SK-N-SH (cell line): ENCODE data around the gene RCAN3. TPM values are rescaled to one million over a fixed set of nuclear protein-coding genes. Genes with fewer than 3 reads are reported as not detected.
A peak's percentile ranks its signal among the peaks of the same experiment; 100 is the strongest.

ENCODE experiments used
- CTCF ChIA-PET: fragments of 300-600, 350-600 bp; formaldehyde crosslinking; extraction: SDS; loops from one replicate; lab custom pipeline; 2021; lab: Yijun Ruan, JAX
- POLR2A ChIA-PET: fragments of 350-600 bp; sonication (Branson Sonifier 250); formaldehyde crosslinking; extraction: SDS; loops from one replicate; lab custom pipeline; 2020; ENCODE audit warnings: antibody characterized with exemption, inconsistent platforms; lab: Yijun Ruan, JAX
- DNase-seq: peaks from one replicate; pipeline ENCODE4 v3.0.0; 2012
- H2AFZ ChIP-seq: fragments of 200-600 bp; sonication (generic); 2 replicates; pipeline ENCODE4 v1.8.1; 2016; ENCODE audit warnings: antibody characterized with exemption, mild to moderate bottlenecking, low read depth
- H3F3A ChIP-seq: fragments of 200-600 bp; sonication (generic); replicated peaks from 2 replicates; pipeline ENCODE3; 2016; ENCODE audit warnings: antibody characterized with exemption, mild to moderate bottlenecking; ENCODE audit not compliant: insufficient read depth
- H3K27ac ChIP-seq, 2 experiments: fragments of 200-500 bp in 1 of 2; fragments of 200-600 bp in 1 of 2; sonication (Bioruptor generic) in 1 of 2; sonication (generic), shearing (Covaris generic) in 1 of 2; 2 replicates each; pipeline versions ENCODE4 v1.5.1 to v1.6.1; 2014 to 2016; ENCODE audit warnings: low read depth in 2 of 2, inconsistent platforms in 1 of 2, low read length in 1 of 2, mild to moderate bottlenecking in 1 of 2, mixed read lengths in 1 of 2
- H3K27me3 ChIP-seq: fragments of 200-600 bp; sonication (generic), shearing (Covaris generic); 2 replicates; pipeline ENCODE4 v1.6.1; 2016; ENCODE audit warnings: mixed run types; ENCODE audit not compliant: insufficient read depth
- H3K36me3 ChIP-seq, 2 experiments: fragments of 200-500 bp in 1 of 2; fragments of 200-600 bp in 1 of 2; sonication (Bioruptor generic) in 1 of 2; sonication (generic) in 1 of 2; replicated peaks in 1 of 2; 2 replicates each; pipeline versions ENCODE3 to v1.5.1; 2014 to 2016; ENCODE audit warnings: low read length in 1 of 2, mild to moderate bottlenecking in 1 of 2; ENCODE audit not compliant: insufficient read depth in 2 of 2, control insufficient read depth in 1 of 2
- H3K4me1 ChIP-seq, 2 experiments: fragments of 200-500 bp in 1 of 2; fragments of 200-600 bp in 1 of 2; sonication (Bioruptor generic) in 1 of 2; sonication (generic), shearing (Covaris generic) in 1 of 2; 2 replicates each; pipeline versions ENCODE4 v1.5.1 to v1.6.1; 2014 to 2016; ENCODE audit warnings: low read depth in 1 of 2, low read length in 1 of 2, mixed run types in 1 of 2; ENCODE audit not compliant: insufficient read depth in 2 of 2, control insufficient read depth in 1 of 2
- H3K4me2 ChIP-seq: fragments of 200-600 bp; sonication (generic), shearing (Covaris generic); 2 replicates; pipeline ENCODE4 v1.6.1; 2017; ENCODE audit warnings: mixed run types
- H3K4me3 ChIP-seq, 2 experiments: fragments of 200-500 bp in 1 of 2; fragments of 200-600 bp in 1 of 2; sonication (Bioruptor generic) in 1 of 2; sonication (generic), shearing (Covaris generic) in 1 of 2; 2 replicates each; pipeline versions ENCODE4 v1.5.1 to v1.8.1; 2014 to 2016; ENCODE audit warnings: low read depth in 2 of 2, inconsistent platforms in 1 of 2, low read length in 1 of 2, mild to moderate bottlenecking in 1 of 2, mixed read lengths in 1 of 2, moderate library complexity in 1 of 2
- H3K79me2 ChIP-seq: fragments of 200-600 bp; sonication (generic); 2 replicates; pipeline ENCODE4 v1.8.1; 2017; ENCODE audit warnings: mild to moderate bottlenecking; ENCODE audit not compliant: insufficient read depth
- H3K9ac ChIP-seq: fragments of 200-600 bp; sonication (generic); 2 replicates; pipeline ENCODE4 v1.6.1; 2017; ENCODE audit warnings: mixed run types
- H3K9me2 ChIP-seq: fragments of 200-600 bp; sonication (generic); 2 replicates; pipeline ENCODE4 v1.6.1; 2017; ENCODE audit warnings: mixed run types
- H3K9me3 ChIP-seq: fragments of 200-600 bp; sonication (generic); 2 replicates; pipeline ENCODE4 v1.6.1; 2017; ENCODE audit warnings: mixed run types, mild to moderate bottlenecking, moderate library complexity
- H4K20me1 ChIP-seq: fragments of 200-600 bp; sonication (generic); 2 replicates; pipeline ENCODE4 v1.6.1; 2017; ENCODE audit warnings: mild to moderate bottlenecking, mixed run types; ENCODE audit not compliant: insufficient read depth
- FOSL2 ChIP-seq: IDR thresholded peaks from 2 replicates; pipeline ENCODE4 v1.4.0; 2012; ENCODE audit warnings: low read depth, mild to moderate bottlenecking, moderate library complexity, borderline replicate concordance
- FOXJ3 ChIP-seq: sonication (generic); formaldehyde crosslinking; IDR thresholded peaks from 2 replicates; pipeline ENCODE4 v1.5.1; 2020; ENCODE audit warnings: mild to moderate bottlenecking, missing genetic modification reagents
- GABPA ChIP-seq: IDR thresholded peaks from 2 replicates; pipeline ENCODE4 v1.4.0; 2012; ENCODE audit warnings: low read depth, mild to moderate bottlenecking
- MEF2A ChIP-seq: IDR thresholded peaks from 2 replicates; pipeline ENCODE4 v1.4.0; 2012; ENCODE audit warnings: low read depth, borderline replicate concordance
- MXI1 ChIP-seq: IDR thresholded peaks from 2 replicates; pipeline ENCODE4 v1.6.1; 2012; ENCODE audit warnings: mild to moderate bottlenecking, low read depth, low read length, improper control_type of control experiment
- NRF1 ChIP-seq: IDR thresholded peaks from 2 replicates; pipeline ENCODE4 v1.6.1; 2012; ENCODE audit warnings: low read depth, mild to moderate bottlenecking, low read length
- RAD21 ChIP-seq: IDR thresholded peaks from 2 replicates; pipeline ENCODE4 v1.6.1; 2012; ENCODE audit warnings: mild to moderate bottlenecking, low read length
- RXRA ChIP-seq: IDR thresholded peaks from 2 replicates; pipeline ENCODE4 v1.4.0; 2012; ENCODE audit warnings: low read depth, mild to moderate bottlenecking, borderline replicate concordance
- SIN3A ChIP-seq: IDR thresholded peaks from 2 replicates; pipeline ENCODE4 v1.6.1; 2012; ENCODE audit warnings: low read depth, mild to moderate bottlenecking, low read length, moderate library complexity, borderline replicate concordance
- TCF12 ChIP-seq: IDR thresholded peaks from 2 replicates; pipeline ENCODE4 v1.4.0; 2012
- TEAD4 ChIP-seq: IDR thresholded peaks from 2 replicates; pipeline ENCODE4 v1.4.0; 2012; ENCODE audit warnings: mild to moderate bottlenecking, borderline replicate concordance; ENCODE audit not compliant: insufficient read depth
- YY1 ChIP-seq: IDR thresholded peaks from 2 replicates; pipeline ENCODE4 v1.4.0; 2012; ENCODE audit warnings: low read depth, mild to moderate bottlenecking
- WGBS: methylation state at CpG from one replicate; pipeline ENCODE4 v1.1.6; 2017; ENCODE audit warnings: low lambda C conversion rate; 5-methylcytosine and 5-hydroxymethylcytosine counted together
- polyA plus RNA-seq, 3 experiments: library from polyadenylated mRNA; depleted of rRNA; stranded (reverse); fragments of >200 nt; gene quantifications; 2 replicates each; pipeline ENCODE4 v1.2.3, GENCODE V29; 2012
- TF ChIP-seq, protein P1 (sequence below): IDR thresholded peaks from 2 replicates; pipeline ENCODE4 v1.4.0; 2012; ENCODE audit warnings: low read depth, borderline replicate concordance
- TF ChIP-seq, protein P2 (sequence below): IDR thresholded peaks from 2 replicates; pipeline ENCODE4 v1.4.0; 2012; ENCODE audit warnings: low read depth, borderline replicate concordance
- TF ChIP-seq, protein P3 (sequence below): fragments of 150-350 bp; IDR thresholded peaks from 2 replicates; pipeline ENCODE4 v1.6.1; 2016; ENCODE audit warnings: mild to moderate bottlenecking, low read depth, low read length
- TF ChIP-seq, protein P4 (sequence below): fragments of 150-350 bp; IDR thresholded peaks from 2 replicates; pipeline ENCODE4 v1.6.1; 2017; ENCODE audit warnings: antibody characterized with exemption, low read length, low read depth, borderline replicate concordance

Gene RCAN3
- polyA plus RNA-seq, 1 of the 3 experiments (the other 2 are of a cell fraction), result 4.8 TPM

DNA sequence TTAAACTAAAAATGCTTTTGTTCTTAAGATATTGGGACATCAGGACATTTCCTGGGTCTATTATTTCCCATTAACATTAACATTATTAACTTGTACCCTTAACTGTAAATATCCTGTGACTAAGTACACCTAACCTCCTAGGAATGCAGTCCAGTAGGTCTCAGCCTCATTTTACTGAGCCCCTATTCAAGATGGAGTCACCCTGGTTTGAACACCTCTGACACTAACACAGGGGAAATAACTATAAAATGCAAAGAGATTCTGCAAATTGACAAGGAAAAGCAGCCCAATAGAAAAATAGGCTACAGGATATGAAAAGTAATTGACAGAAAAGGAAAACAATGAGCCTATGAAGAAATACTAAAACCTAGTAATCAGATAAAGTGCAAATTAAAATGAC lies 41.6 kb downstream of the RCAN3 start:
- Histone ChIP-seq H3K4me2 (no peak overlapping the region), H3K9me2 (no peaks in the 10 kb centered on the region), H3K27ac (no peak overlapping the region), H3K9ac (no peak overlapping the region), H3K36me3 (no peaks in the 10 kb centered on the region), H3K4me1 (no peaks in the 10 kb centered on the region)
- no peak for DNase-seq
- TF ChIP-seq SIN3A, result no peak
- TF ChIP-seq, protein P1, sequence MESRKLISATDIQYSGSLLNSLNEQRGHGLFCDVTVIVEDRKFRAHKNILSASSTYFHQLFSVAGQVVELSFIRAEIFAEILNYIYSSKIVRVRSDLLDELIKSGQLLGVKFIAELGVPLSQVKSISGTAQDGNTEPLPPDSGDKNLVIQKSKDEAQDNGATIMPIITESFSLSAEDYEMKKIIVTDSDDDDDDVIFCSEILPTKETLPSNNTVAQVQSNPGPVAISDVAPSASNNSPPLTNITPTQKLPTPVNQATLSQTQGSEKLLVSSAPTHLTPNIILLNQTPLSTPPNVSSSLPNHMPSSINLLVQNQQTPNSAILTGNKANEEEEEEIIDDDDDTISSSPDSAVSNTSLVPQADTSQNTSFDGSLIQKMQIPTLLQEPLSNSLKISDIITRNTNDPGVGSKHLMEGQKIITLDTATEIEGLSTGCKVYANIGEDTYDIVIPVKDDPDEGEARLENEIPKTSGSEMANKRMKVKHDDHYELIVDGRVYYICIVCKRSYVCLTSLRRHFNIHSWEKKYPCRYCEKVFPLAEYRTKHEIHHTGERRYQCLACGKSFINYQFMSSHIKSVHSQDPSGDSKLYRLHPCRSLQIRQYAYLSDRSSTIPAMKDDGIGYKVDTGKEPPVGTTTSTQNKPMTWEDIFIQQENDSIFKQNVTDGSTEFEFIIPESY, result no peak
- peak; percentile 30; the same call in 1 of the 2 replicates for TF ChIP-seq YY1
- TF ChIP-seq GABPA, result no peak
- TF ChIP-seq, all 33 proteins: peak for 1
- POLR2A ChIA-PET, result no interaction called here
- Histone ChIP-seq H3K4me3 (no peak overlapping the region), H3K27me3 (no peaks in the 10 kb centered on the region), H3F3A (peaks cover 8% of the 10 kb centered on the region), H3K79me2 (no peaks in the 10 kb centered on the region), H3K9me3 (no peaks in the 10 kb centered on the region), H4K20me1 (no peaks in the 10 kb centered on the region), H2AFZ (no peak overlapping the region)
- CTCF ChIA-PET, result interaction anchor here (3.6 kb wide), 1 partner anchor 43 kb away, joined by 28 read pairs; no protein-coding TSS in a partner anchor

DNA sequence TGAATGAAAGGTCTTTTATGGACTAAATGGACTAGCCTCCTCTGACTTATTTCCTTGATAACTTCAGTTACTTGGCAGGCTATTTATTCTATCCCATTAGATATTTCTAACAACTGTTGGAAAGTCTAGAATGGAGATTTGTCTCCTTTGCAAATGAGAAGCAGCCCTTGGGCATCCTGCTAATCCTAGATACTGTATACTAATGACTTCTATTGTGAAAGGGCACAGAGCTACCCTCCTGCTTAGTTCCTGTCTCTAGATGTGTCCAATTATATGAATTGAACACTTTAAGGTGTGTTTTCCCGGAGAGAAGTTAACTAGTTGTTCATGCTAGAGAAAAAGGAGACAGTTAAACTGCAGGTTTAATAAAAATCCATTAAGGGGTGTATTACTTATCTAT lies 43.0 kb downstream of the RCAN3 start:
- ChIA-PET POLR2A (no interaction called here), CTCF (interaction anchor here (1.3 to 1.8 kb wide), 3 partner anchors 39 to 130 kb away, joined by 3 to 8 read pairs (median 5); partner anchors contain the start of gene NIPAL3)
- Histone ChIP-seq H3K4me3 (no peak overlapping the region), H3K9me2 (no peaks in the 10 kb centered on the region), H2AFZ (peak overlapping the region; percentile 2; the same call in 1 of the 2 replicates), H3F3A (peaks cover 5% of the 10 kb centered on the region), H3K4me2 (no peak overlapping the region), H3K27ac (no peak overlapping the region), H3K9ac (no peak overlapping the region), H3K36me3 (no peaks in the 10 kb centered on the region), H3K27me3 (no peaks in the 10 kb centered on the region), H3K4me1 (no peaks in the 10 kb centered on the region), H4K20me1 (no peaks in the 10 kb centered on the region), H3K9me3 (no peaks in the 10 kb centered on the region), H3K79me2 (no peaks in the 10 kb centered on the region)
- WGBS, result 72% methylated on average over 1 of the region's 1 CpG
- DNase-seq, result no peak
- TF ChIP-seq TEAD4 (no peak), GABPA (no peak), FOSL2 (no peak), MXI1 (no peak), RXRA (no peak), FOXJ3 (no peak), RAD21 (no peak), MEF2A (no peak), TCF12 (no peak), NRF1 (no peak)
- TF ChIP-seq, protein P2, sequence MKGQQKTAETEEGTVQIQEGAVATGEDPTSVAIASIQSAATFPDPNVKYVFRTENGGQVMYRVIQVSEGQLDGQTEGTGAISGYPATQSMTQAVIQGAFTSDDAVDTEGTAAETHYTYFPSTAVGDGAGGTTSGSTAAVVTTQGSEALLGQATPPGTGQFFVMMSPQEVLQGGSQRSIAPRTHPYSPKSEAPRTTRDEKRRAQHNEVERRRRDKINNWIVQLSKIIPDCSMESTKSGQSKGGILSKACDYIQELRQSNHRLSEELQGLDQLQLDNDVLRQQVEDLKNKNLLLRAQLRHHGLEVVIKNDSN, result no peak
- TF ChIP-seq, protein P3, sequence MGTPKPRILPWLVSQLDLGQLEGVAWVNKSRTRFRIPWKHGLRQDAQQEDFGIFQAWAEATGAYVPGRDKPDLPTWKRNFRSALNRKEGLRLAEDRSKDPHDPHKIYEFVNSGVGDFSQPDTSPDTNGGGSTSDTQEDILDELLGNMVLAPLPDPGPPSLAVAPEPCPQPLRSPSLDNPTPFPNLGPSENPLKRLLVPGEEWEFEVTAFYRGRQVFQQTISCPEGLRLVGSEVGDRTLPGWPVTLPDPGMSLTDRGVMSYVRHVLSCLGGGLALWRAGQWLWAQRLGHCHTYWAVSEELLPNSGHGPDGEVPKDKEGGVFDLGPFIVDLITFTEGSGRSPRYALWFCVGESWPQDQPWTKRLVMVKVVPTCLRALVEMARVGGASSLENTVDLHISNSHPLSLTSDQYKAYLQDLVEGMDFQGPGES, result no peak
- TF ChIP-seq, protein P4, sequence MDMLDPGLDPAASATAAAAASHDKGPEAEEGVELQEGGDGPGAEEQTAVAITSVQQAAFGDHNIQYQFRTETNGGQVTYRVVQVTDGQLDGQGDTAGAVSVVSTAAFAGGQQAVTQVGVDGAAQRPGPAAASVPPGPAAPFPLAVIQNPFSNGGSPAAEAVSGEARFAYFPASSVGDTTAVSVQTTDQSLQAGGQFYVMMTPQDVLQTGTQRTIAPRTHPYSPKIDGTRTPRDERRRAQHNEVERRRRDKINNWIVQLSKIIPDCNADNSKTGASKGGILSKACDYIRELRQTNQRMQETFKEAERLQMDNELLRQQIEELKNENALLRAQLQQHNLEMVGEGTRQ, result no peak
- TF ChIP-seq, protein P1, result no peak
- TF ChIP-seq, all 33 proteins: peak for 0
